CD8-positive, alpha-beta memory T cell (primary cell): ENCODE data around the gene LIF. TPM values are rescaled to one million over a fixed set of nuclear protein-coding genes. Genes with fewer than 3 reads are reported as not detected.
A peak's percentile ranks its signal among the peaks of the same experiment; 100 is the strongest.

Experiments used
- CTCF ChIA-PET: fragments of 350-600 bp; sonication (Branson Sonifier 250); formaldehyde crosslinking; loops from one replicate; lab custom pipeline; 2021; ENCODE audit warnings: antibody characterized with exemption; lab: Charles Lee
- POLR2A ChIA-PET: fragments of 350-600 bp; sonication (Branson Sonifier 250); formaldehyde crosslinking; loops from one replicate; lab custom pipeline; 2021; ENCODE audit warnings: antibody characterized with exemption; lab: Charles Lee
- DNase-seq, 5 donors: peaks; one replicate each; pipeline versions ENCODE4 v3.0.0 to v3.0.0-alpha.2; 2020 to 2022; ENCODE audit warnings: mixed read lengths in 1 of 5
- H3K27ac ChIP-seq: one replicate; pipeline ENCODE4 v1.7.0; 2013; ENCODE audit warnings: low read depth, mild to moderate bottlenecking, low read length, moderate library complexity
- H3K27me3 ChIP-seq: 2 replicates; pipeline ENCODE4 v1.7.0; 2013; ENCODE audit warnings: low read length, mild to moderate bottlenecking; ENCODE audit not compliant: insufficient read depth, poor library complexity, severe bottlenecking
- H3K36me3 ChIP-seq: 2 replicates; pipeline ENCODE4 v1.7.0; 2013; ENCODE audit warnings: mild to moderate bottlenecking, low read length, moderate library complexity; ENCODE audit not compliant: insufficient read depth
- H3K4me1 ChIP-seq: 2 replicates; pipeline ENCODE4 v1.7.0; 2013; ENCODE audit warnings: mild to moderate bottlenecking, low read length, moderate library complexity; ENCODE audit not compliant: insufficient read depth
- H3K4me3 ChIP-seq: 2 replicates; pipeline ENCODE4 v1.7.0; 2013; ENCODE audit warnings: mild to moderate bottlenecking, low read length
- H3K9me3 ChIP-seq: 2 replicates; pipeline ENCODE4 v1.7.0; 2013; ENCODE audit warnings: mild to moderate bottlenecking, low read length
- H3K27ac Mint-ChIP-seq, 8 donors: one replicate each; pipeline ENCODE4 v1.8.0; 2020 to 2021; ENCODE audit warnings: mixed read lengths in 8 of 8, mild to moderate bottlenecking in 6 of 8, inconsistent platforms in 3 of 8, moderate library complexity in 3 of 8
- H3K27me3 Mint-ChIP-seq, 2 donors: one replicate each; pipeline ENCODE4 v1.8.0; 2020 to 2021; ENCODE audit warnings: mixed read lengths in 2 of 2, mild to moderate bottlenecking in 1 of 2, moderate library complexity in 1 of 2
- H3K36me3 Mint-ChIP-seq, 3 donors: one replicate each; pipeline ENCODE4 v1.8.0; 2020 to 2021; ENCODE audit warnings: mixed read lengths in 3 of 3, inconsistent platforms in 1 of 3, mild to moderate bottlenecking in 1 of 3
- H3K4me1 Mint-ChIP-seq, 3 donors: one replicate each; pipeline ENCODE4 v1.8.0; 2020 to 2021; ENCODE audit warnings: mixed read lengths in 3 of 3, inconsistent platforms in 1 of 3, mild to moderate bottlenecking in 1 of 3
- H3K4me3 Mint-ChIP-seq, 7 donors: one replicate each; pipeline ENCODE4 v1.8.0; 2020 to 2021; ENCODE audit warnings: mixed read lengths in 7 of 7, mild to moderate bottlenecking in 6 of 7, moderate library complexity in 4 of 7, inconsistent platforms in 2 of 7
- H3K9me3 Mint-ChIP-seq, 5 donors: one replicate each; pipeline ENCODE4 v1.8.0; 2020 to 2022; ENCODE audit warnings: mixed read lengths in 5 of 5, mild to moderate bottlenecking in 3 of 5, moderate library complexity in 2 of 5, inconsistent platforms in 1 of 5
- polyA plus RNA-seq: library from polyadenylated mRNA; unstranded; fragments of 300-500 nt; fragmentation: Illumina TruSeq; gene quantifications from one replicate; pipeline ENCODE4 v1.2.3, GENCODE V29; 2021
- total RNA-seq, 2 experiments: library from RNA; stranded (reverse); gene quantifications; one replicate each; pipeline ENCODE4 v1.2.3, GENCODE V29; 2021

The LIF gene
- total and polyA plus RNA-seq, 3 experiments from 2014 or later = 87.5 to 88.6 TPM; not detected in 1

DNA sequence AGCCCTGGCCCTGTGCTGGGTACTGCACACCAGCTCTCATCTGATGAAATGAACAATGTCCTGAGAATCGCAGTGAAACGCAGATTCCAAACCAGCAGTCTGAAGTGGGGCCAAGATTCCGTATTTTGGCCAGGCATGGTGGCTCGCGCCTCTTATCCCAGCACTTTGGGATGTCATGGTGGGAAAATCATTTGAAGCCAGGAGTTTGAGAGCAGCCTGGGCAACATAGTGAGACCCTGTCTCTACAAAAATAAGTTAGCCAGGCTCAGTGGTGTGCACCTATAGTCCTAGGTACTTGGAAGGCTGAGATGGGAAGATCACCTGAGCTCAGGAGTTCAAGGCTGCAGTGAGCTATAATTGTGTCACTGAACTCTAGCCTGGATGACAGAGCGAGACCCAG, 13.0 kb downstream of the LIF start:
- Mint-ChIP-seq H3K36me3 (no peaks in the 10 kb centered on the region), H3K4me3 (no peak overlapping the region), H3K27me3 (no peaks in the 10 kb centered on the region), H3K9me3 (no peaks in the 10 kb centered on the region), H3K27ac (peak overlapping the region in 1 of 8 donors; percentile 77), H3K4me1 (peaks cover 0 to 4% (median 0%) of the 10 kb centered on the region in 3 donors)
- CTCF ChIA-PET = no interaction called here
- no peak overlapping the region for H3K27ac ChIP-seq
- no peak overlapping the region for H3K4me3 ChIP-seq
- H3K36me3 ChIP-seq = no peaks in the 10 kb centered on the region
- POLR2A ChIA-PET = no interaction called here
- H3K4me1 ChIP-seq = no peaks in the 10 kb centered on the region
- no peak for DNase-seq
- H3K9me3 ChIP-seq = no peaks in the 10 kb centered on the region
- H3K27me3 ChIP-seq = no peaks in the 10 kb centered on the region

DNA sequence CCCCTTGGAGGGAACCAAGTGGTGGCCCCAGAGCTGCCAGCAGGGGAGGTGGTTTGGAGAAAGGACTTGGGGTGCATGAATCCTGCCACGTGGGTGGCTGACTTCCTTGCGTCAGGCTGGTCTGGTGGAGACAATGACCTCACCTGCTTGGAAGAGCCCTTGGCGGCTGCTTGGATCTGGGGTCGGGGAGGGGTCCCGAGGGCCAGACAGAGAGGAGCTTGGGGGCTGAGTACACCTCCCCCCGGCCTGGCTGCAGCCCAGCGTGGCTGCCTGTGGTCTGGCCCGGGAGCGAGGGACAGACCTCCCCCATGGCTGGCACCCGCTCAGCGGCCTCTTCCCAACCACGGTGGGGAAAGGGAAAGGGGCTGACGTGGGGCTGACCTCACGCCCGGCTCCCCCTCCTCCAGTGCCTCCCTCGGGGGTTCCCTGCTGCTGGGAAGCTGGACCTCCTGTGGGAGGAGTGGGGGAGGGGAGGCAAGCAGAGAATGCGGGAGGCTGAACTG, 13.8 kb downstream of the LIF start:
- peaks cover 0 to 1% (median 0%) of the 10 kb centered on the region in 3 donors for H3K36me3 Mint-ChIP-seq
- H3K4me3 ChIP-seq = no peak overlapping the region
- peaks cover 2% of the 10 kb centered on the region for H3K4me1 ChIP-seq
- no peak for DNase-seq
- no peaks in the 10 kb centered on the region for H3K27me3 ChIP-seq
- H3K9me3 ChIP-seq = no peaks in the 10 kb centered on the region
- no peak overlapping the region for H3K27ac ChIP-seq
- no peak overlapping the region for H3K27ac Mint-ChIP-seq
- ChIA-PET POLR2A (no interaction called here), CTCF (no interaction called here)
- H3K36me3 ChIP-seq = no peaks in the 10 kb centered on the region
- peaks cover 4 to 8% (median 4%) of the 10 kb centered on the region in 3 donors for H3K4me1 Mint-ChIP-seq
- no peak overlapping the region for H3K4me3 Mint-ChIP-seq
- no peaks in the 10 kb centered on the region for H3K27me3 Mint-ChIP-seq
- no peaks in the 10 kb centered on the region for H3K9me3 Mint-ChIP-seq

DNA sequence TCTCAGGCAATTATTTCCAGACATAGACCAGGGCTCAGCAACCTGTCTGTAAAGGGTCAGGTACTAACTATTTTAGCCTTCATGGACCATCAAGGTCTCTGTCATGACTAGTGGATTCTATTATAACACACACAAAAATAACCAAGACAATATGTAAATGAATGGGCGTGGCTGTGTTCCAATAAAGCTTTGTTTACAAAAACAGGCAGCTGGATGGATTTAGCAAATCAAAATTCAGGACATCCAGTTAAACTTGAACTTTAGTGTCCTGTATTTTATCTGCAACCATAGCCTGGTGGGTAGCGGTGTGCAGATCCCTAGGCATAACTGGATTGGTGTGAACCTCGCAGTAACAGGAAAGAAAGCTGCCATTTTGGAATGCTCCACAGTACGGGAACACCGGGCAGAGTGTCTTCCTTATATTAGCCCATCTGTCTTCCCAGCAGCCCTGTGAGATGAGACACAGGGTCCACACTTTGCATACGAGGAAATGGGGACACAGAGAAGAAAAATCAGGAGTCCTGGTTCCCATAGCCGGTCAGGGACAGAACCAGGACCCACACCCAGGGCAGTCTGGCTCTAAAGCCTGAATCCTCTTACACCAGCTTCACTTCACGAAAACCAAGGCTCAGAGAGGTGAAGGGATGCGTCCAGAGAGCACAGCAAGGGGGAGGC, 15.6 kb downstream of the LIF start:
- Histone ChIP-seq H3K27ac (no peak overlapping the region), H3K27me3 (no peaks in the 10 kb centered on the region), H3K4me3 (no peak overlapping the region), H3K9me3 (no peaks in the 10 kb centered on the region), H3K4me1 (peaks cover 11% of the 10 kb centered on the region), H3K36me3 (no peaks in the 10 kb centered on the region)
- Mint-ChIP-seq H3K36me3 (peaks cover 0 to 1% (median 0%) of the 10 kb centered on the region in 3 donors), H3K27ac (no peak overlapping the region), H3K4me3 (no peak overlapping the region), H3K4me1 (peaks cover 9 to 19% (median 14%) of the 10 kb centered on the region in 3 donors), H3K9me3 (no peaks in the 10 kb centered on the region), H3K27me3 (no peaks in the 10 kb centered on the region)
- ChIA-PET CTCF (no interaction called here), POLR2A (no interaction called here)
- no peak for DNase-seq

DNA sequence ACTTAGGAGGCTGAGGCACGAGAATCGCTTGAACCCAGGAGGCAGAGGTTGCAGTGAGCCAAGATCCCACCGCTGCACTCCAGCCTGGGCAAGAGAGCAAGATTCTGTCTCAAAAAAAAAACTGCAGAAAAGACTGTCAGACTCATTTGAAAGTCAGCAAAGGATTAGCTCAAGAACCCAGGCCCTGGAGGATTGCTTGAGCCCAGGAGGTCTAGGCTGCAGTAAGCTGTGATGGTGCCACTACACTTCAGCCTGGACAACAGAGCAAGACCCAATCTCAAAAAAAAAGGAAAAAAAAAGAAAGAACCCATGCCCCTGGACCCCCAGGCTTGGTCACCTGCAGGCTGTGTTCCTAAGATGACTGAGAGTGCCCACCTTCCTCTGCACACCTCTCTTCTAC, 16.2 kb downstream of the LIF start:
- Histone ChIP-seq H3K4me3 (no peak overlapping the region), H3K36me3 (no peaks in the 10 kb centered on the region), H3K4me1 (peaks cover 14% of the 10 kb centered on the region), H3K27me3 (no peaks in the 10 kb centered on the region), H3K27ac (no peak overlapping the region), H3K9me3 (no peaks in the 10 kb centered on the region)
- Mint-ChIP-seq H3K27ac (no peak overlapping the region), H3K4me3 (no peak overlapping the region), H3K27me3 (no peaks in the 10 kb centered on the region), H3K36me3 (peaks cover 0 to 1% (median 0%) of the 10 kb centered on the region in 3 donors), H3K9me3 (no peaks in the 10 kb centered on the region), H3K4me1 (peaks cover 15 to 25% (median 20%) of the 10 kb centered on the region in 3 donors)
- DNase-seq = no peak
- ChIA-PET POLR2A (no interaction called here), CTCF (no interaction called here)

DNA sequence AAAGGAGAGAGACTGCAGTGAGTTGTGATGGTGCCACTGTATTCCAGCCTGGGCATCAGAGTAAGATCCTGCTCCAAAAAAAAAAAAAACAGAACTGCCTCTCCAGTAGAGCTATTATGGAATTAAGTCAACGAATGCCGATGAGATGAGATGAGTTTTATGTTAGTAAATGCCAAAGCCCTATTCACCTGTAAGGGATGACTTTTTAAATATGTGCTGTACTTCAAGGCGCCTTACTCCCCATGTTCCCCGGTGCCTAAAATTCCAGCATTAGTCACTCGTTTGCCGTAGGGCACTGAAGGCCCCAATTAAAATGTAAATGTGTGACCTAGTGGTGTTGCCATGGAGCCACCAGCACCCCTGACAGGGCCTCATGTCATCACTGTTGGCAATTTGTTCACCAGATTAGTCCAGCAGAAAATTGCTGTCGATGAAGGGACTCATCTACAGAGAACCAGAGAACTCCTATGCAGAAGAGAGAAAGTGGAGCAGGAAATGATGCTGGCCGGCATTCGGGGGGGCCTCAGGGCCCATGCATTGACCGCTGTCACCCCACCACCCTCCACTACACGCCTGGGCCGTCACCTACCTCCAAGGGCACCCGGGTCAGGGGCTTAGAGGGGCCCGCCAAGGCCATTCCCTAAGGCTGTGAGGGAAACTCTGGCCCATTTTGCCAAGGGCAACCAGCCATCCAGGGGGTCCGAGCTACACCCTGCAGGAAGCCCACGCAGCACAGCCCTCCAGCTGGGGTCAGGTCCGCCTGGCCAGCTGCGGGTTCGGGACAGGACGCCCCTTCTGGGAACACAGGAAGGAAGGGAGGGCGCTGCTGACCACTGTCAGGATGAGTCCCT, 17.8 kb downstream of the LIF start:
- peak overlapping the region in 1 of 8 donors; percentile 66 for H3K27ac Mint-ChIP-seq
- POLR2A ChIA-PET = no interaction called here

DNA sequence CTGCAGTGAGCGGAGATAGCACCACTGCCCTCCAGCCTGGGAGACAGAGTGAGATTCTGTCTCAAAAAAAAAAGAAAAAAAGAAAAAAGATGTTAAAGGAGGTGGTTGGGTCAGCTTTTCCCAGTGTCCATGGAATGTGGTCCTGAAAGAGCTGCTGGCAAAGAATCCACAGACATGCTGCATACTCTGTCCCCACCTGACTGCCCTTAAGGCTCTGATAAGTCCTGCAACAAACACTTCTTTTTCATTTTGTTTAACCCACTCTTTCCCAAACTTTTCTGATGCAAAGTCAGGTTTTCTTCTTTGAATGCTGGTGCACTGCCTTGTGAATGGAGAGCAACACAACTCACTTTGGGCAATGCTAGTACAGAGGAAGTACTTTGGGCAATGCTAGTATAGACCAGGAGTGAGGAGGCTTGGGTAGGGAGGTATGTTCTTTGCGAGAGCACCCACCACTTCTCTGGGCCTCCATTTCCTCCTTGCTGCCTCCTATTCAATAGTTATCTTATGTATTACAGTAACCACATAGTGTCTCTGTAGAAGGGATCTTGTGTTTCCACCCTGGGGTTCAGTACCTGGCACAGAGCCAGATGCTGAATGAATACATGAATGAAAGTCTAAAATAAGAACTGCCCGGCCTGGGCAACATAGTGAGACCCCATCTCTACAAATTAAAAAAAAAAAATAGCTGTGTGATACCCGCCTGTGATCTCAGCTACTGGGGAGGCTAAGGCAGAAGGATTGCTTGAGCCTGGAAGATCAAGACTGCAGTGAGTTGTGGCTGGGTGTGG, 18.9 kb downstream of the LIF start:
- Mint-ChIP-seq H3K27ac (peak overlapping the region in 6 of 8 donors; percentile 22 to 66 (median 38)), H3K27me3 (no peaks in the 10 kb centered on the region), H3K4me3 (no peak overlapping the region), H3K4me1 (peaks cover 38 to 45% (median 42%) of the 10 kb centered on the region in 3 donors), H3K9me3 (no peaks in the 10 kb centered on the region), H3K36me3 (peaks cover 0 to 1% (median 0%) of the 10 kb centered on the region in 3 donors)
- no peak overlapping the region for H3K27ac ChIP-seq
- H3K4me3 ChIP-seq = no peak overlapping the region
- no peaks in the 10 kb centered on the region for H3K36me3 ChIP-seq
- H3K27me3 ChIP-seq = no peaks in the 10 kb centered on the region
- DNase-seq = no peak
- no peaks in the 10 kb centered on the region for H3K9me3 ChIP-seq
- H3K4me1 ChIP-seq = peaks cover 22% of the 10 kb centered on the region
- POLR2A ChIA-PET = interaction anchor here (0.7 kb wide), 1 partner anchor 116 kb away, joined by 3 read pairs; no protein-coding TSS in a partner anchor
- CTCF ChIA-PET = no interaction called here

More for the DNA sequence above, 17.8 kb downstream of the LIF start:
- peaks cover 20% of the 10 kb centered on the region for H3K4me1 ChIP-seq
- H3K9me3 ChIP-seq = no peaks in the 10 kb centered on the region
- CTCF ChIA-PET = no interaction called here
- peaks cover 27 to 35% (median 32%) of the 10 kb centered on the region in 3 donors for H3K4me1 Mint-ChIP-seq
- H3K27me3 Mint-ChIP-seq = no peaks in the 10 kb centered on the region
- H3K36me3 Mint-ChIP-seq = peaks cover 0 to 1% (median 0%) of the 10 kb centered on the region in 3 donors
- no peaks in the 10 kb centered on the region for H3K36me3 ChIP-seq
- no peak overlapping the region for H3K4me3 ChIP-seq
- no peaks in the 10 kb centered on the region for H3K9me3 Mint-ChIP-seq
- DNase-seq = no peak
- H3K4me3 Mint-ChIP-seq = no peak overlapping the region
- H3K27ac ChIP-seq = no peak overlapping the region
- no peaks in the 10 kb centered on the region for H3K27me3 ChIP-seq

DNA sequence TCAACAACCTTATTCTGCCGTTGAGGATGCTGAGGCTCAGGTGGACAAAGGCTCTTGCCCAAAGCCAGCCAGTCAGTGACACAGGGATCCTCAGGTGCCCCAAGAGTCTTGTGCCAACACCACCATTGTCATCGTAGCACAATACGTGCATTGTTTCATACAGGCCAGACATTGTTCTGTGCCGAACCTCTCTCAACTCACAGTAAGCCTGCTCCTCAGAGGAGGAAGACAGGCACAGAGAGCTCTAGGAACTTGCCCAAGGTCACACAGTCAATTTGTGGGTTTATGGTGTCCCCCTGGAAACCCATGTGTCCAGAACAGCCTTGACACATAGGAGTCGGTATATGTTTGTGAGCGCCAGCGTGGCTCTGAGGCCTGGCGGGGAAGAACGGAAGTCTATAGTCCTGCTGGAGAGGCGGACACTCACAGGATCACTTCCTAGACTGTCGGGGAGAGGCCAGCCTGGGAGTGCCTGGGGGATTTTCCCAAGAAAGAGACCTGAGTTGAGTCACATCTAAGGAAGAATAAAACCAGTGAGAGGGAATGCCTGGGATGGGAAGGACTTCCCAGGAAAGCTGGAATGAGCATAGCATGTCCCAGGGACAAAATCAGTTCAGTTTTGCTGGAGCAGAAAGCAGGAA, 20.2 kb downstream of the LIF start:
- H3K9me3 Mint-ChIP-seq = no peaks in the 10 kb centered on the region
- Histone ChIP-seq H3K9me3 (no peaks in the 10 kb centered on the region), H3K4me3 (no peak overlapping the region), H3K36me3 (no peaks in the 10 kb centered on the region), H3K27me3 (no peaks in the 10 kb centered on the region), H3K4me1 (peaks cover 32% of the 10 kb centered on the region), H3K27ac (no peak overlapping the region)
- no peak for DNase-seq
- ChIA-PET CTCF (interaction anchor here (2.1 kb wide), 1 partner anchor 29 kb away, joined by 6 read pairs; no protein-coding TSS in a partner anchor), POLR2A (no interaction called here)
- H3K4me1 Mint-ChIP-seq = peaks cover 51 to 56% (median 55%) of the 10 kb centered on the region in 3 donors
- peak overlapping the region in 6 of 8 donors; percentile 2 to 76 (median 52) for H3K27ac Mint-ChIP-seq
- H3K36me3 Mint-ChIP-seq = peaks cover 0 to 1% (median 0%) of the 10 kb centered on the region in 3 donors
- no peaks in the 10 kb centered on the region for H3K27me3 Mint-ChIP-seq
- peak overlapping the region in 1 of 7 donors; percentile 77 for H3K4me3 Mint-ChIP-seq
